ENCODE measurements around the gene PDZD2.
"Not testable (repeated sequence)": the region's sequence is repeated elsewhere in the genome, so short reads cannot be mapped to it uniquely, and the experiment has no call there.

PDZD2 gene

GRCh38 chr5:32020271-32020670 lies 381.3 kb downstream of the PDZD2 start:
- DNase-seq, result no peak

GRCh38 chr5:32020946-32021345 lies 382.0 kb downstream of the PDZD2 start:
- no peak for DNase-seq

- no peak for DNase-seq
Observed at GRCh38 chr5:32021771-32022170, 382.8 kb downstream of the PDZD2 start.

GRCh38 chr5:32022638-32023037 lies 383.7 kb downstream of the PDZD2 start:
- DNase-seq, result no peak

GRCh38 chr5:32023816-32024215 lies 384.9 kb downstream of the PDZD2 start:
- no peak for DNase-seq

GRCh38 chr5:32024751-32025150 lies 385.8 kb downstream of the PDZD2 start:
- no peak for DNase-seq

GRCh38 chr5:32027093-32027716 lies 388.3 kb downstream of the PDZD2 start:
- DNase-seq, result no peak

GRCh38 chr5:32027717-32028458 lies 389.0 kb downstream of the PDZD2 start:
- peak in 1 of 2 experiments; percentile 10 for DNase-seq

- no peak for DNase-seq
Observed at GRCh38 chr5:32029261-32029660, 390.3 kb downstream of the PDZD2 start.

GRCh38 chr5:32029781-32030180 lies 390.9 kb downstream of the PDZD2 start:
- DNase-seq, result no peak

- no peak for DNase-seq
Observed at GRCh38 chr5:32030222-32030621, 391.3 kb downstream of the PDZD2 start.

- no peak for DNase-seq
Observed at GRCh38 chr5:32030686-32031085, 391.8 kb downstream of the PDZD2 start.

- no peak for DNase-seq
Observed at GRCh38 chr5:32031089-32031488, 392.2 kb downstream of the PDZD2 start.

- DNase-seq, result no peak
Observed at GRCh38 chr5:32038523-32038922, 399.6 kb downstream of the PDZD2 start.

GRCh38 chr5:32039133-32039532 lies 400.2 kb downstream of the PDZD2 start:
- not testable (repeated sequence) for DNase-seq

GRCh38 chr5:32039601-32040000 lies 400.7 kb downstream of the PDZD2 start:
- DNase-seq, result not testable (repeated sequence)

- DNase-seq, result not testable (repeated sequence)
Observed at GRCh38 chr5:32040181-32040695, 401.3 kb downstream of the PDZD2 start.

GRCh38 chr5:32042551-32042961 lies 403.6 kb downstream of the PDZD2 start:
- no peak for DNase-seq

GRCh38 chr5:32043105-32043504 lies 404.2 kb downstream of the PDZD2 start:
- DNase-seq, result no peak

- DNase-seq, result no peak
Observed at GRCh38 chr5:32044434-32044833, 405.5 kb downstream of the PDZD2 start.

GRCh38 chr5:32044939-32045338 lies 406.0 kb downstream of the PDZD2 start:
- DNase-seq, result no peak

GRCh38 chr5:32047056-32047455 lies 408.1 kb downstream of the PDZD2 start:
- DNase-seq, result no peak

GRCh38 chr5:32051796-32052195 lies 412.9 kb downstream of the PDZD2 start:
- no peak for DNase-seq

All from SHP77 (cell line).